ENCODE results near the gene ZNF582.

ZNF582 gene

DNA sequence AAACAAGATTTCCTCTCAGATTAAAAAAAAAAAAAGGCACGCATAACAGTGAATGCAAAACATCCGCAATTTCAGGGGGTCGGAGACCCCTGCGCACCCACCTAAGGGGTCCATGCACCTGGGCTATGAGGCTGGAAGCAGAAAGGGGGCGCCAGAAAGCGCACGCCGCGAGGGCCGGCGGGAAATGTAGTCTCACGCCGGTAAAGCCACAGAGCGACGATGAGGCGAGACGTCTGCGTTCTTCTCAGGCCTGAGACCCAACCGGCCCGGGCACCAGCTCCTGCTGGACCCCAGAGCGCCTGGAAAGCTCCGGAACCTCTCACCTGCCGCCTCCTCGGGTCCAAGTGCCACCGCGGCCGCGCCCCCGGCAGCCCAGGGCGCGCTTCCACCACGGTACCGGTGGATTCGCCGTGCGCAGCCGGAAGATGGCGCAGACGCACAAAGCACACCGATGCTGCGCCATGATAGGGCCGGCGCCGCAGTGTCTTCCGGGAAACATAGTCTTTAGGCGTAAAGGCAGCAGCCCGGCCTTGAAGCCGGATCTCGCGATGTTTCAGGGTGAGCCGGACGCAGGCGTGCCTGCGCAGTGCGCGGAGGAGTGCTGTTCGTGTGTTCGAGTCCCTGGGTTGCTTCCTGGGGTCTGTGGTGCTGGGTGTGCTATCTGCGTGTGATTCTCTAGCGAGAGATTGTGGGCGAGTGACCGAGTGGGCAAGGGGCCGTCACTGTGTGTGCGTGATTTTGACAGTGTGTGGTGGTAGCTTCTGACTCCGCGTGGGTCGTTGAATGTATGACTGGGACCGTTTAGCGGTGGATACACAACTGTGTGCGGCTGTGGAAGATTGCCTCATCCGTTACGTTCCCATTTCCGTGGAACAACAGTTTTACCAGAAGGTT, at the start of gene ZNF582:
Gene ZNF582, minus strand, starts transcription at position 416 of the 894 bp plus-strand sequence. CDS start 1,782 bp downstream, outside the sequence.
- DNase-seq (ENCODE audit: low spot score), result peak; percentile 96

DNA sequence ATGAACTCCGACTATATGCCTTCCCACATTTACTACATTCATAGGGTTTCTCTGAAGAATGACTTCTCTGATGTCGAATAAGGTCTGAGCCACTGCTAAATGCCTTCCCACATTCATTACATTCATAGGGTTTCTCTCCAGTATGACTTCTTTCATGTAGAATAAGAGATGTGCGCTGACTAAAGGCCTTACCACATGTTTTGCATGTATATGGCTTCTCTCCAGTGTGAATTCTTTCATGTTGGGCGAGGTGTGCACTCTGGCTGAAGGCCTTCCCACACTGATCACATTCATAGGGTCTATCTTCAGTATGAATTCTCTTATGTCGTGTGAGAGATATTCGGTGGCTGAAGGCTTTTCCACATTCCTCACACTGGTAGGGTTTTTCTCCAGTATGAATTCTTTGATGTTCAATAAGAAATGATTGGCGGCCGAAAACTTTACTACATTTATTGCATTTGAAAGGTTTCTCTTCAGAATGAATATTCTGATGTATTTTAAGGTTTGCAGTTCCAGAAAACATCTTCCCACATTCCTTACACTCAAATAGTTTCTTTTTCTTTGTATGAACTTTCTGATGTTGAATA, 48.0 kb upstream of the ZNF582 start:
- no peak for DNase-seq (ENCODE audit: low spot score)

DNA sequence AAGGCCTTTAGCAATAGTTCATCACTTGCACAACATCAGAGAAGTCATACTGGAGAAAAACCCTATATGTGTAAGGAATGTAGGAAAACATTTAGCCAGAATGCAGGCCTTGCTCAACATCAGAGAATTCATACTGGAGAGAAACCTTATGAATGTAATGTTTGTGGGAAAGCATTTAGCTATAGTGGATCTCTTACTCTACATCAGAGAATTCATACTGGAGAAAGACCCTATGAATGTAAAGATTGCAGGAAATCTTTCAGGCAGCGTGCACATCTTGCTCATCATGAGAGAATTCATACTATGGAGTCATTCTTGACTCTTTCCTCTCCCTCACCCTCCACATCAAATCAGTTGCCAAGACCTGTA, 30.6 kb upstream of the ZNF582 start:
- DNase-seq (ENCODE audit: low spot score), result no peak

DNA sequence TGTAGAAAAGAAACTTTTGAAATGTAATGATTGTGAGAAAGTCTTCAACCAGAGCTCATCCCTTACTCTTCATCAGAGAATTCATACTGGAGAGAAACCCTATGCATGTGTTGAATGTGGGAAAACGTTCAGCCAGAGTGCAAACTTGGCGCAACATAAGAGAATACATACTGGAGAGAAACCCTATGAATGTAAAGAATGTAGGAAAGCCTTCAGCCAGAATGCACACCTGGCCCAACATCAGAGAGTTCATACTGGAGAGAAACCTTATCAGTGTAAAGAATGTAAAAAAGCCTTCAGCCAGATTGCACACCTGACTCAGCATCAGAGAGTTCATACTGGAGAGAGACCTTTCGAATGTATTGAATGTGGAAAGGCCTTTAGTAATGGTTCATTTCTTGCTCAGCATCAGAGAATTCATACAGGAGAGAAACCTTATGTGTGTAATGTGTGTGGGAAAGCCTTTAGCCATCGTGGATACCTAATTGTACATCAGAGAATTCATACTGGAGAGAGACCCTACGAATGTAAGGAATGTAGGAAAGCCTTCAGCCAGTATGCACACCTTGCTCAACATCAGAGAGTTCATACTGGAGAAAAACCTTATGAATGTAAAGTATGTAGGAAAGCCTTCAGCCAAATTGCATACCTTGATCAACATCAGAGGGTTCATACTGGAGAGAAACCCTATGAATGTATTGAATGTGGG, 30.1 kb upstream of the ZNF582 start:
- no peak for DNase-seq (ENCODE audit: low spot score)

DNA sequence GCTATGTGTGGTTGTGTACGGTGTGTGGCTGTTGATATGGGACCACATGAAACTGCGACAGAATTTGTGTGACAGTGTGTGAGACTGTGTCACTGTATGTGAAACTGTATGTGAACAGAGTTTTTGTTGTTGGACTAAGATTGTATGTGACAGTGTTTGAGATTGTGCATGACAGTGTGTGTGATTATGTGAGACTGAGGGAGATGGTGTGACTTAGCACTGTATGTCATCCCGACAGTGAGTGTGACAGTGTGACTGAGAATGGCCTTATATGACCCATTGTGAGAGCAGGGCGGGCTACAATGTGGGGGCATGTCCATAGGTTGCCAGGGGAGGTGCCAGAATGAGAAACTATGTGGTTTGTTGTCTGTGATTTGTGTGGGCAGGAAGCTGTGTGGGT, 11.7 kb upstream of the ZNF582 start:
- no peak for DNase-seq (ENCODE audit: low spot score)

GRCh38 chr19:56404705-56405056, 11.3 kb upstream of the ZNF582 start:
- no peak for DNase-seq (ENCODE audit: low spot score)

- DNase-seq (ENCODE audit: low spot score), result peak; percentile 60
Observed at GRCh38 chr19:56403764-56404704, 10.7 kb upstream of the ZNF582 start, which contains the start of gene ZNF583. Gene ZNF583, plus strand, starts transcription at chr19:56404332. Its CDS starts 2,783 bp downstream, at chr19:56407115.

- DNase-seq (ENCODE audit: low spot score), result no peak
Observed at GRCh38 chr19:56403261-56403660, 9.9 kb upstream of the ZNF582 start.

DNA sequence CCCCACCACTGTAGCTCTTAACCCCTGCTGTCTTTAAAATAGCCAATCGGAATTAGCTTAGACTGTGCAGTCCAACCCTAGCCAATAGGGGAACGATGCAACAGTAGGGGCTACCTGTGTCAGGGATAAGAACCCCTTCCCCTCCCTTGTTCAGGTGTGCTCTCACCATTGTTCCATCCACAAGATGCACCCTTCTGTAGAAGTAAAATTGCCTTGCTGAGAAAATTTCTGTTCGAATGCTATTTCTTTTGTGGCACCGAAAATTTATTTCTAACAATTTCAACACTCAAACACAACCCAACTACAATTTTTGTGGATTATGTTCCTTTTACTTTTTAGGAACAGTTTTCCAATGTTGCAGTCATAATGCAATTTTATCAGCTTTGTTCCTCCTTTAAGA, 7.2 kb upstream of the ZNF582 start:
- no peak for DNase-seq (ENCODE audit: low spot score)

DNA sequence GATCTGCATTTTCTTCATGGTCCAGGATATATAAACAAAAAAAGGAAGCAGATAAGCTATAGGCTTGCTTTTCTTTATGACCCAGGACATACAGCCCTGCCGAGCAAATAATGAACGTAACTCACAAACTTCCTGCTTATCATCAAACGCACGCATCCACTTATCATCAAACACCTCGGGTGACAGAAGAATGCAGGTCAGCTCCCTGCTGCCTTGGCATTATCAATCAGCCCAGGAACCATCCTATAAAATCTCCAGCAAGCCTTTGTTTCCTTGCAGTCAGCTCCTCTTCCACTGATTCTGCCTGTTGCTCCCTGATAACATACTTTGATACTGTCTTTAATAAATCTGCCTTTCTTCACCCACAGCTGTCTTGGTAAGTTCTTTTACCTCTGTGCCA, 5.5 kb upstream of the ZNF582 start:
- no peak for DNase-seq (ENCODE audit: low spot score)

DNA sequence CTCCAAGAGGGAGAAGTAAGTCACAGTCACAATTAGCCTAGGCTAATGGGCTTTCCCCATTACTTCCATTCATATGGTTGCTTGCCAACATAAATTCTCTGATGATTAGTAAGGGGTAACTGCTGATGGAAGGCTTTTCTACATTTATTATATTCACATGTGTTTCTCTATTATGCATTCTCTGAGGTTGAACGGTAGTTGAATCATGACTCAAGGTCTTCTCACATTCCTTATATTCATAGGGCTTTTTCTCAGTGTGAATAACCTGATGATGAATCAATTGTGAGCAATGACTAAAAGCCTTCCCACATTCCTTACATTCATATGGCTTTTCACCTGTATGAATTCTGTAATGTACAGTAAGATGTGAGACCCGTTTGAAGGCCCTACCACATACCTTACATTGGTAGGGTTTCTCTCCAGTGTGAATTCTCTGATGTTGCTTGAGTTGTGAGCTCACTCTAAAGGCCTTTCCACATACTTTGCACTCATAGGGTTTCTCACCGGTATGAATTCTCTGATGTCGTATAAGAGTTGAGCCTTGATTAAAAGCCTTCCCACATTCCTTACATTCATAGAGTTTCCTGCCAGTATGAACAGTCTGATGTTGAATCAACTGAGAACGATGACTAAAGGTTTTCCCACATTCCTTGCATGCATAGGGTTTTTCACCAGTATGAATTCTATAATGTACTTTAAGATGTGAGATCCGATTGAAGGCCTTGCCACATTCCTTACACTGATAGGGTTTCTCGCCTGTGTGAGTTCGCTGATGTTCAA, 9.3 kb downstream of the ZNF582 start:
- DNase-seq (ENCODE audit: low spot score), result no peak

DNA sequence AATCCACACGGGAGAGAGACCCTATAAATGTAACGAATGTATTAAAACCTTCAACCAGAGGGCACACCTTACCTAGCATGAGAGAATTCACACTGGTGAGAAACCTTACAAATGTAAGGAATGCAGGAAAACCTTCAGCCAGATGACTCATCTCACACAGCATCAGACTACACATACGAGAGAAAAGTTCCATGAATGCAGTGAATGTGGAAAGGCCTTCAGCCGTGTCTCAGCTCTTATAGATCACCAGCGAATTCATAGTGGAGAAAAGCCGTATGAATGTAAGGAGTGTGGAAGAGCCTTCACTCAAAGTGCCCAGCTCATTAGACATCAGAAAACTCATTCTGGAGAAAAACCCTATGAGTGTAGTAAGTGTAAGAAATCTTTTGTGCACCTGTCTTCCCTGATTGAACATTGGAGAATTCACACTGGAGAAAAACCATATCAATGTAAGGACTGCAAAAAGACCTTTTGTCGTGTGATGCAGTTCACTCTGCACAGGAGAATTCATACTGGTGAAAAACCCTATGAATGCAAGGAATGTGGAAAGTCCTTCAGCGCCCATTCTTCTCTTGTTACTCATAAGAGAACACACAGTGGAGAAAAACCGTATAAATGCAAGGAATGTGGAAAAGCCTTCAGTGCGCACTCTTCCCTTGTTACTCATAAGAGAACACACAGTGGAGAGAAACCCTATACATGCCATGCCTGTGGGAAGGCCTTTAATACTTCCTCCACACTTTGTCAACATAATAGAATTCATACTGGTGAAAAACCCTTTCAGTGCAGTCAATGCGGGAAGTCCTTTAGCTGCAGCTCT, 16.0 kb downstream of the ZNF582 start:
- DNase-seq (ENCODE audit: low spot score), result no peak

DNA sequence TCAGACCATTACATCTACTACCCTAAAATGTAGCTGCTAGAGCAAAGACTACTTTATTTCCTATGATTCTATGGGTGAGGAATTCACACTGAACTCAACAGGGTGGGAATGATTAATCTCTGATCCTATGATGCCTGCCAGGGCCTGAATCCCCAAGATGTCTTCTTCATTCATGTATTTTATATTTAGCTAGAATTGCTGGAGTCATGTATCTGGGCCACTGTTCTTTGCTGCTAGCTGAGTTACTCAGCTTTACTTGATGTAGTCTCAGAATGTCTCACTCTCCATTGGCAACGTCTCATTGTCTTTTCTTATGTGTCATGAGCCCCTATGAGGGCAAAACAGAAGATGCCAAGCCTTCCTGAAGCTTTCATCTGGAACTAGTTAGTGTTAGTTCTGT, 21.1 kb downstream of the ZNF582 start:
- DNase-seq (ENCODE audit: low spot score), result no peak

GRCh38 chr19:56369886-56370676, 23.3 kb downstream of the ZNF582 start:
- no peak for DNase-seq (ENCODE audit: low spot score)

DNA sequence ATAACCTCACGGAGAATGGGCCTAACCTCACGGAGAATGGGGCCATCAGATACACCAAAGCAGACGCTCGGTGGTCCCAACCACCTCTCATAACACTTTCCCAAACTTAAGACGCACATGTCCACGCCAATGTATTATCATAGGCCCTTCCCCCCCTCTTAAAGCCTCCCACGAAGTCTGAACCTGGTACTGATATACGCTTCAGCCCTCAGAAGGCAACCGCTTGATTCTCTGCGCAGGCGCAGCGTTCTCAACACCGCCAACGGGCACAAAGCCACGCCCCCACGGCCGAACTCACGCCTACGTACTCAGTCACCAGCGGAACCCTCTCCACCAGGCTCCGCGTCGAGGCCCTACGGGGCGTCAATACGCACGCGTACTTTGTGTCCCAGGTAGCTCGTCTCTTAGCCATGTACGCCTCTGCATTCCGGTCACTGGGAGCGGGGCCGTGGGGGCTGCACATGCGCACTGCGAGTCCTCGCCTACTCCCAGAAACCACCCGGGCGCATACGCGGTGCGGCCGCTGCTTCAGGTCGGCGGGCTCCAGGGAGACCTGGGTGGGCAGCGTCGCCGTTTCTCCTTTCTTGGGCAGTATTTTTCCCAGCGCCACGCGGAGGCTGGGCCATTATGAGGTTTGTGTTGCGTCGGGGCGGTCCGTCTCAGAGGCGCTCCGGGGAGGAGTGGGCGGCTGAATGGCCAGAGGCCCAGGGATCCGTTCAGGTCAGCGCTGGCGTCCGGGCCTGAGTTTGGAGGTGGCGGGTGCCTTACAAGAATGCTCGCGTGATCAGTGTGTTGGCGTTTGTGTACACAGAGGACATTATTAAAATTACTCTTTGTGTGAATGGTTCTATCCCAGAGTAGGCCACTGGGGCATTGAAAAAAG, 25.3 kb downstream of the ZNF582 start:
- DNase-seq (ENCODE audit: low spot score), result peak; percentile 45

GRCh38 chr19:56360841-56361240, 32.5 kb downstream of the ZNF582 start:
- no peak for DNase-seq (ENCODE audit: low spot score)

DNA sequence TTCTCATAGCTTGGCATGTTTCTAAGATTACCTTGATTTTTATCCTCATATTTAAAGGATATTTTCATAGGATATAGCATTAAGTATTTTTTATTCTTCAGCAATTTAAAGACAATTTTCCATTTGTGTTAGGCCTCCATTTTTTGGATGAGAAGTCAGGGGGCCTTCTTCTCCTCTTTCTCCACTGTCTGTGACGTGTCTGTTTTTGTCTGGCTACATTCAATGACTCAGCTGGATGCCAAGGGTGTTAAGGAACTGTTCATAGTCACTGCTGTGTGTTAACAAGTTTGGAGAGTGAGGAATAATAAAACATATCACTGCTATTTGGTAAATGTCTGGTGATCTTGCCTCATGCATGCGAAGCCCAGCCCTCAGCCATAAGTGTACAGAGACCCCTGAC, 36.4 kb downstream of the ZNF582 start:
- DNase-seq (ENCODE audit: low spot score), result no peak

DNA sequence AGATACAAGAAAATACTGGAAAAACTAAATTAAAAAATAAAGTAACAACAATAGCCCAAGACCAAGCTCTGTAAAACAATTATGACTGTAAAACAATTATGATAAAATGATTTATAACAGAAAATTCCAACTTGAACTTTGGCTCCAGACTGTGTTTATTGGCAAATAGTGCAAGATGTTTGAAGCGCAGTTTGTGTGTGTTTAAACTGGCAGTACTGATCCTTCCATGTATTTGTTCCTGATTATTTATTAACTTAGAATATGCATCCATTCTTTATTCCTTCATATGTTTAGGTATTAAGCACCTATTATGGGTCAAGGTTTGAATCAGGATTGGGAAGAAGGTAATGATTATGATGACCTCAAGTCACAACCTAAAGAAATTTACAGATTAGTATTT, 37.8 kb downstream of the ZNF582 start:
- no peak for DNase-seq (ENCODE audit: low spot score)
